SU-DHL-6 (cell line): Measurements from ENCODE around the gene ZNF490.

ENCODE experiments used
- H2AFZ ChIP-seq: fragments of 200-600 bp; sonication (generic); 2 replicates; pipeline ENCODE4 v1.6.1; 2014; ENCODE audit warnings: low read depth, mild to moderate bottlenecking, moderate library complexity, mixed read lengths, antibody characterized with exemption, low read length; ENCODE audit not compliant: severe bottlenecking
- H3F3A ChIP-seq: fragments of 200-600 bp; shearing (Covaris generic); 2 replicates; pipeline ENCODE4 v1.6.0; 2016; ENCODE audit warnings: antibody characterized with exemption, mild to moderate bottlenecking; ENCODE audit not compliant: insufficient read depth
- H3K27ac ChIP-seq: fragments of 200-600 bp; sonication (generic); 2 replicates; pipeline ENCODE4 v1.5.1; 2016; ENCODE audit warnings: low read depth, mild to moderate bottlenecking, low read length, moderate library complexity, mixed read lengths
- H3K27me3 ChIP-seq: fragments of 200-600 bp; sonication (generic), shearing (Covaris generic); 2 replicates; pipeline ENCODE4 v1.6.0; 2014; ENCODE audit warnings: mild to moderate bottlenecking, low read length
- H3K36me3 ChIP-seq: fragments of 200-600 bp; sonication (generic); 2 replicates; pipeline ENCODE4 v1.6.1; 2014; ENCODE audit warnings: mild to moderate bottlenecking, low read length, mixed read lengths
- H3K4me2 ChIP-seq: fragments of 300-600, 200-600 bp; shearing (Covaris generic), sonication (generic); 2 replicates; pipeline ENCODE4 v1.6.0; 2014; ENCODE audit warnings: low read length, low read depth, mild to moderate bottlenecking; ENCODE audit not compliant: poor library complexity, severe bottlenecking
- H3K4me3 ChIP-seq: fragments of 200-600 bp; sonication (generic); 2 replicates; pipeline ENCODE4 v1.5.1; 2014; ENCODE audit warnings: antibody characterized with exemption, low read length, mild to moderate bottlenecking, mixed read lengths; ENCODE audit not compliant: insufficient read depth, poor library complexity, severe bottlenecking
- H3K79me2 ChIP-seq: fragments of 200-600 bp; sonication (generic); 2 replicates; pipeline ENCODE4 v1.6.1; 2014; ENCODE audit warnings: mild to moderate bottlenecking, low read length, moderate library complexity; ENCODE audit not compliant: insufficient read depth
- H3K9ac ChIP-seq: fragments of 200-600 bp; sonication (generic); 2 replicates; pipeline ENCODE4 v1.7.0; 2014; ENCODE audit warnings: mild to moderate bottlenecking, low read length
- H3K9me2 ChIP-seq: fragments of 200-600 bp; sonication (generic); replicated peaks from 2 replicates; pipeline ENCODE4 v1.6.1; 2014; ENCODE audit warnings: low read length; ENCODE audit not compliant: insufficient read depth
- H3K9me3 ChIP-seq: fragments of 200-600 bp; sonication (generic); 2 replicates; pipeline ENCODE4 v1.6.1; 2014; ENCODE audit warnings: low read length, mixed read lengths; ENCODE audit not compliant: insufficient read depth
- H4K20me1 ChIP-seq: fragments of 200-600 bp; sonication (generic); 2 replicates; pipeline ENCODE4 v1.6.1; 2014; ENCODE audit warnings: low read depth, mild to moderate bottlenecking, antibody characterized with exemption, low read length, moderate library complexity, mixed read lengths
- CTCF ChIP-seq: fragments of 200-600 bp; sonication (generic); IDR thresholded peaks from one replicate; pipeline ENCODE4 v1.5.1; 2017; ENCODE audit warnings: antibody characterized with exemption, mild to moderate bottlenecking, low read length, moderate library complexity; ENCODE audit not compliant: insufficient read depth, poor library complexity, severe bottlenecking
- EZH2phosphoT487 ChIP-seq: fragments of 200-600 bp; sonication (generic), shearing (Covaris generic); conservative IDR thresholded peaks from 2 replicates; pipeline ENCODE4 v1.6.1; 2018; ENCODE audit warnings: mild to moderate bottlenecking, antibody characterized with exemption, low read length, moderate library complexity, mixed read lengths

The ZNF490 gene

DNA sequence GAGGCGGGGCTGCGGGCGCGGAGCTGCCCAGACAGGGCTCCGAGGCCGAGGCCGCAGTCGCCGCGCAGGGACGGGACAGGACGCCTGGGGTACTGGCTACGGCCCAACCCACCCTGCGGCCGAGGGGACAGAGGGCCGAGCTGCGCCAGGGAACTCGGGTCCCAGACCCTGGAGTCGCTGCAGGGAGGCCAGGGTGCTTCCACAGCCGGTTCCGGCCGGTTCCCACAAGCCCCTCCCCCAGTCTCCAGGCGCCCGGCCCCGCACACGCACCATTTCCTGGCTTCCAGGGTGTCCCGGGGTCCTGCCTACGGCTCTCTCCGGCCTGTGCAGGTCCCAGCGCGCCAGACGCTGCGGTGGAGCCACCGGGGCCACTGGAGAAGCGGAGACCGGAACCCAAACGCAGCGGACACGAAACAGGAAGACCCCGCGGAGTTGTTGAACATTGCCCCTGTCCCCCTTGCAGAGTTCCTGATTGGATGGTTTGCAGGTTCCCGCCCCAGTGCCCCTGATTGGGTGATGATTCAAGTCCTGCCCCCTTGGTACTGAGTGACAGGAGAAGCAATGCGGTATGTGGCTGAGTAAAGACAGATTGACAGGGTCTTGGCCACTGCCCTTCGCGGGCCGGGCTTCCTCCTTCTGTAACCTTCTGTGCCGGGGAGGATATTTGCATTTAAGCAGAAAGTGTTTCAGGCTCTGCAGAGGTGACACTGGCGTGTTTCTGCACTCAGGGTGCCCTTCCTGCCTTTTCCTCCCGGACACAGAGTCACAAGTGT lies 59.4 kb downstream of the ZNF490 start, which contains the start of gene ZNF564:
TSS of gene ZNF564 (minus strand) at position 423 of the 773 bp plus-strand sequence. CDS start at position 273, 150 bp downstream.
- Histone ChIP-seq H3K36me3 (no peaks in the 10 kb centered on the region), H3K27me3 (no peaks in the 10 kb centered on the region), H4K20me1 (no peaks in the 10 kb centered on the region), H3K4me3 (peak within 1 kb of the TSS; percentile 98), H3K79me2 (peaks cover 36% of the 10 kb centered on the region), H3F3A (0 out of 2 replicates have a peak, but pooled peaks cover 8% of the 10 kb centered on the region), H3K27ac (peak within 1 kb of the TSS; percentile 63), H3K9ac (peak within 1 kb of the TSS; percentile 96), H3K4me2 (peak within 1 kb of the TSS; percentile 96), H2AFZ (peak within 1 kb of the TSS; percentile 78), H3K9me3 (no peaks in the 10 kb centered on the region), H3K9me2 (no peaks in the 10 kb centered on the region)
- TF ChIP-seq EZH2phosphoT487 = no peak
- TF ChIP-seq CTCF = no peak

DNA sequence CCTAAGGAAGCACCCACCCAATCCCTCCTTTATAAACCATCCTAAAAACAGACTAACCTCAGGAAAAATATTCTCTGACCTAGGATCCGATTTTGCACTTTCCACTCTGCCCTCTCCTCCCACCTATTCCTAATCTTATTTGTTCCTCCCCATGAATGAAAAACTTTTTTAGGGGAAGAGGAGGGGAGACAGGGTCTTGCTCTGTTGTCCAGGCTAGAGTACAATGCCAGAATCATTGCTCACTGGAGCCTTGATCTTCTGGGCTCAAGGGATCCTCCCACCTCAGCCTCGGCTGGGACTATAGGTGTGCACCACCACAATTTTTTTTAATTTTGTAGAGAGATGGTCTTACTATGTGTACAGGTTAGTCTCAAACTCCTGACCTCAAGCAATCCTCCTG lies 63.7 kb downstream of the ZNF490 start:
- H3K9me2 ChIP-seq = no peaks in the 10 kb centered on the region
- no peaks in the 10 kb centered on the region for H3K36me3 ChIP-seq
- H3K4me2 ChIP-seq = no peak overlapping the region
- no peaks in the 10 kb centered on the region for H3F3A ChIP-seq
- no peak overlapping the region for H3K9ac ChIP-seq
- H4K20me1 ChIP-seq = no peaks in the 10 kb centered on the region
- no peak overlapping the region for H3K27ac ChIP-seq
- no peak overlapping the region for H2AFZ ChIP-seq
- no peaks in the 10 kb centered on the region for H3K27me3 ChIP-seq
- no peaks in the 10 kb centered on the region for H3K9me3 ChIP-seq
- peaks cover 67% of the 10 kb centered on the region for H3K79me2 ChIP-seq
- TF ChIP-seq EZH2phosphoT487 (no peak), CTCF (no peak)
- H3K4me3 ChIP-seq = no peak overlapping the region

DNA sequence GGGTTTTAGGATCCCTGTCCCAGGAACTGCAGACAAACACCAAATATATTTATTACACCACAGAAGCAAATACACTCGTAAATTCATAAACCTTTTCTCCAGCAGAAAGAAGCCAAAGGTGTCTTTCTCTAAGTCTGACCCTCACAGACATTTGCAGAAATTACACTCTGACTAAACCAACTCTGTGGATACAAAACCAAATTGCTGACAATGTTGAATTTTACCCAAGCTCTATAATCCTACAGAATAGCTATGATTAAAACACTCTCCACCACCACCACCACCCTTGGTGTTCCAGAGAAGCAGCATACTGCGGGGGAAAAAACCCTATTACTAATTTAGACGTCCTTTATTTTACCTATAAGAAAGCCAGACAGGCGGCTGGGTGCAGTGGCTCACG lies 64.5 kb downstream of the ZNF490 start:
- Histone ChIP-seq H3K79me2 (peaks cover 67% of the 10 kb centered on the region), H4K20me1 (no peaks in the 10 kb centered on the region), H3K9ac (no peak overlapping the region), H3K36me3 (no peaks in the 10 kb centered on the region), H3K27me3 (no peaks in the 10 kb centered on the region), H3K4me3 (no peak overlapping the region), H2AFZ (no peak overlapping the region), H3F3A (no peaks in the 10 kb centered on the region), H3K4me2 (no peak overlapping the region), H3K9me2 (no peaks in the 10 kb centered on the region), H3K9me3 (no peaks in the 10 kb centered on the region), H3K27ac (no peak overlapping the region)
- TF ChIP-seq CTCF (no peak), EZH2phosphoT487 (no peak)
